GM23338 (cell line): ENCODE measurements around the gene KLLN. TPM values are rescaled to one million over a fixed set of nuclear protein-coding genes. Genes with fewer than 3 reads are reported as not detected.

ENCODE experiments used
- ATAC-seq: fragments of 200-7000 bp; cut with Tn5 transposase; 3 replicates; pipeline ENCODE4 v1.9.1; 2020
- DNase-seq: peaks from one replicate; pipeline ENCODE4 v3.0.0-alpha.2; 2015; ENCODE audit warnings: low spot score
- H2AFZ ChIP-seq: fragments of 200-600 bp; sonication (generic); 2 replicates; pipeline ENCODE4 v1.8.0; 2016; ENCODE audit warnings: antibody characterized with exemption, mild to moderate bottlenecking, moderate library complexity
- H3F3A ChIP-seq: fragments of 200-600 bp; sonication (generic); replicated peaks from 2 replicates; pipeline ENCODE4 v1.8.0; 2017; ENCODE audit warnings: antibody characterized with exemption, mixed run types, low read depth
- H3K27ac ChIP-seq: fragments of 200-600 bp; sonication (generic); 2 replicates; pipeline ENCODE4 v1.6.1; 2016; ENCODE audit warnings: low read depth
- H3K27me3 ChIP-seq: fragments of 200-600 bp; sonication (generic); 2 replicates; pipeline ENCODE4 v1.8.0; 2016; ENCODE audit warnings: mild to moderate bottlenecking, mixed run types, moderate library complexity; ENCODE audit not compliant: insufficient read depth
- H3K36me3 ChIP-seq: fragments of 200-600 bp; sonication (generic); 2 replicates; pipeline ENCODE4 v1.8.0; 2016; ENCODE audit warnings: mild to moderate bottlenecking; ENCODE audit not compliant: insufficient read depth
- H3K4me1 ChIP-seq: fragments of 200-600 bp; sonication (generic); 2 replicates; pipeline ENCODE4 v1.8.0; 2016; ENCODE audit warnings: mild to moderate bottlenecking, moderate library complexity; ENCODE audit not compliant: insufficient read depth
- H3K4me2 ChIP-seq: fragments of 200-600 bp; sonication (generic); 2 replicates; pipeline ENCODE4 v1.7.1; 2017; ENCODE audit warnings: mixed run types
- H3K4me3 ChIP-seq: fragments of 200-600 bp; sonication (generic); 2 replicates; pipeline ENCODE4 v1.6.1; 2016; ENCODE audit warnings: mixed run types
- H3K79me2 ChIP-seq: fragments of 200-600 bp; sonication (generic); replicated peaks from 2 replicates; pipeline ENCODE4 v1.8.0; 2017; ENCODE audit warnings: mild to moderate bottlenecking; ENCODE audit not compliant: insufficient read depth
- H3K9me2 ChIP-seq: fragments of 200-600 bp; sonication (generic); 2 replicates; pipeline ENCODE4 v1.8.0; 2017; ENCODE audit not compliant: insufficient read depth
- H4K20me1 ChIP-seq: fragments of 200-600 bp; sonication (generic); replicated peaks from 2 replicates; pipeline ENCODE4 v1.8.0; 2017; ENCODE audit warnings: mild to moderate bottlenecking; ENCODE audit not compliant: insufficient read depth
- H3K27ac Mint-ChIP-seq: 2 replicates; pipeline ENCODE4 v1.8.0; 2020; ENCODE audit warnings: inconsistent platforms, mild to moderate bottlenecking, moderate library complexity, mixed read lengths
- H3K27me3 Mint-ChIP-seq: 3 replicates; pipeline ENCODE4 v1.8.0; 2022; ENCODE audit warnings: low read depth, mild to moderate bottlenecking, moderate library complexity, mixed read lengths, inconsistent platforms; ENCODE audit not compliant: insufficient read depth, poor library complexity
- H3K36me3 Mint-ChIP-seq: 3 replicates; pipeline ENCODE4 v1.8.0; 2021; ENCODE audit warnings: low read depth, mild to moderate bottlenecking, inconsistent platforms, moderate library complexity, mixed read lengths
- H3K4me1 Mint-ChIP-seq: 3 replicates; pipeline ENCODE4 v1.8.0; 2020; ENCODE audit warnings: mild to moderate bottlenecking, inconsistent platforms, mixed read lengths
- H3K4me3 Mint-ChIP-seq: 3 replicates; pipeline ENCODE4 v1.8.0; 2021; ENCODE audit warnings: moderate library complexity, mild to moderate bottlenecking, inconsistent platforms, mixed read lengths
- H3K9me3 Mint-ChIP-seq: 3 replicates; pipeline ENCODE4 v1.8.0; 2020; ENCODE audit warnings: moderate library complexity, mild to moderate bottlenecking, inconsistent platforms, mixed read lengths
- CREB1 ChIP-seq: fragments of 250-450 bp; sonication (Bioruptor Pico); IDR thresholded peaks from 2 replicates; pipeline ENCODE4 v1.5.0; 2020; ENCODE audit warnings: low read depth, mild to moderate bottlenecking, moderate library complexity
- EZH2phosphoT487 ChIP-seq: fragments of 200-600 bp; sonication (generic); IDR thresholded peaks from one replicate; pipeline ENCODE4 v1.8.1; 2018; ENCODE audit warnings: antibody characterized with exemption; ENCODE audit not compliant: unreplicated experiment
- STAT1 ChIP-seq: IDR thresholded peaks from one replicate; pipeline ENCODE4 v1.6.1; 2016; ENCODE audit warnings: antibody characterized with exemption; ENCODE audit not compliant: unreplicated experiment
- ZNF114 ChIP-seq: fragments of 250-450 bp; sonication (Bioruptor Pico); IDR thresholded peaks from 2 replicates; pipeline ENCODE4 v1.5.0; 2020; ENCODE audit warnings: mild to moderate bottlenecking, moderate library complexity
- ZNF331 ChIP-seq: fragments of 250-450 bp; sonication (Bioruptor Pico); IDR thresholded peaks from 2 replicates; pipeline ENCODE4 v1.5.0; 2020; ENCODE audit warnings: low read depth, mild to moderate bottlenecking, moderate library complexity
- ZNF462 ChIP-seq: fragments of 250-450 bp; sonication (Bioruptor Pico); IDR thresholded peaks from 2 replicates; pipeline ENCODE4 v1.5.0; 2020; ENCODE audit warnings: mild to moderate bottlenecking, moderate library complexity
- polyA plus RNA-seq: library from polyadenylated mRNA; unstranded; fragments of >200 nt; fragmentation: Nextera tagmentation; extraction: Ambion mirVana; gene quantifications from 2 replicates; pipeline ENCODE4 v1.2.1, GENCODE V29; 2016
- total RNA-seq: library from RNA; depleted of rRNA; stranded (reverse); fragments of >200 nt; shearing (Covaris generic); gene quantifications from 2 replicates; pipeline ENCODE4 v1.2.3, GENCODE V29; 2014
- TF ChIP-seq, protein P1 (sequence below), 2 experiments: fragments of 200-600 bp in 1 of 2; sonication (generic) in 1 of 2; conservative IDR thresholded peaks; 2 replicates each; pipeline versions ENCODE4 v1.5.1 to v1.6.1; 2016 to 2017; ENCODE audit warnings: antibody characterized with exemption in 2 of 2, low read depth in 2 of 2, mild to moderate bottlenecking in 2 of 2, moderate library complexity in 1 of 2

KLLN gene
- total and polyA plus RNA-seq, 2 experiments from 2014 or later: 0.24 to 0.29 TPM

- TF ChIP-seq ZNF462 (CRISPR knock-in tag): no peak
- no peak for TF ChIP-seq CREB1 (CRISPR knock-in tag)
- no peak for TF ChIP-seq STAT1
- TF ChIP-seq ZNF114 (CRISPR knock-in tag): no peak
Measured at GRCh38 chr10:87842776-87843497, 20.4 kb downstream of the KLLN start (continued).

DNA sequence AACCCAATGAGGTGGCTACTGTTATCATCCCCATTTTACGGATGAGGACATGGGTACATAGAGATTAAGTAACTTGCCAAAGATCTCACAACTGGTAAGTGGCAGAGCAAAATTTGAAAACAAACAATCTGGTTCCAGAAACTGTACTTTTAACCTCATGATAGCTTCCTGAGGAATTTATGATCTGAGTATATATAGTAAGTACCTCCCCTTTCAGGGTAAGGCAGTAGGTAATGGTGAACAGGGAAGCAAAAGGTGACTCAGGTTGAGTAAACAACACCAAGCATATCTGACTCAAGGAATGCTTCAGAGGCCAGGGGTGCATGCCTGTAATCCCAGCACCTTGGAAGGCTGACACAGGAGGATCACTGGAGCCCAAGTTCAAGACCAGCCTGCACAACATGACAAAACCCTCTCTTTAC lies 21.1 kb downstream of the KLLN start:
- no peaks in the 10 kb centered on the region for H3K27me3 ChIP-seq
- DNase-seq (no peak), ATAC-seq (no peak)
- Mint-ChIP-seq H3K9me3 (no peaks in the 10 kb centered on the region), H3K4me3 (no peak overlapping the region), H3K27me3 (no peaks in the 10 kb centered on the region), H3K36me3 (no peaks in the 10 kb centered on the region), H3K4me1 (no peaks in the 10 kb centered on the region), H3K27ac (no peak overlapping the region; the same call in 1 of the 2 replicates)
- no peak overlapping the region for H3K4me3 ChIP-seq
- no peaks in the 10 kb centered on the region for H4K20me1 ChIP-seq
- H3K27ac ChIP-seq: no peak overlapping the region
- H3K4me1 ChIP-seq: no peaks in the 10 kb centered on the region
- H2AFZ ChIP-seq: no peak overlapping the region
- H3K9me2 ChIP-seq: no peaks in the 10 kb centered on the region
- H3F3A ChIP-seq: no peaks in the 10 kb centered on the region
- no peak overlapping the region for H3K4me2 ChIP-seq
- H3K36me3 ChIP-seq: no peaks in the 10 kb centered on the region
- no peaks in the 10 kb centered on the region for H3K79me2 ChIP-seq
- TF ChIP-seq, protein P1, sequence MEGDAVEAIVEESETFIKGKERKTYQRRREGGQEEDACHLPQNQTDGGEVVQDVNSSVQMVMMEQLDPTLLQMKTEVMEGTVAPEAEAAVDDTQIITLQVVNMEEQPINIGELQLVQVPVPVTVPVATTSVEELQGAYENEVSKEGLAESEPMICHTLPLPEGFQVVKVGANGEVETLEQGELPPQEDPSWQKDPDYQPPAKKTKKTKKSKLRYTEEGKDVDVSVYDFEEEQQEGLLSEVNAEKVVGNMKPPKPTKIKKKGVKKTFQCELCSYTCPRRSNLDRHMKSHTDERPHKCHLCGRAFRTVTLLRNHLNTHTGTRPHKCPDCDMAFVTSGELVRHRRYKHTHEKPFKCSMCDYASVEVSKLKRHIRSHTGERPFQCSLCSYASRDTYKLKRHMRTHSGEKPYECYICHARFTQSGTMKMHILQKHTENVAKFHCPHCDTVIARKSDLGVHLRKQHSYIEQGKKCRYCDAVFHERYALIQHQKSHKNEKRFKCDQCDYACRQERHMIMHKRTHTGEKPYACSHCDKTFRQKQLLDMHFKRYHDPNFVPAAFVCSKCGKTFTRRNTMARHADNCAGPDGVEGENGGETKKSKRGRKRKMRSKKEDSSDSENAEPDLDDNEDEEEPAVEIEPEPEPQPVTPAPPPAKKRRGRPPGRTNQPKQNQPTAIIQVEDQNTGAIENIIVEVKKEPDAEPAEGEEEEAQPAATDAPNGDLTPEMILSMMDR (conservative IDR thresholded peaks at IDR 0.05; ENCODE audit: low read depth in 2 of 2): no peak
- TF ChIP-seq ZNF331 (CRISPR knock-in tag) (no peak), EZH2phosphoT487 (no peak), ZNF462 (CRISPR knock-in tag) (no peak), STAT1 (no peak)
